Activated CD4-positive, alpha-beta T cell treated with anti-CD3 and anti-CD28 coated beads for 36 hours (primary cell): Measurements from ENCODE around the gene GRIN2A. TPM values are rescaled to one million over a fixed set of nuclear protein-coding genes. Genes with fewer than 3 reads are reported as not detected.
"Not testable (repeated sequence)": the region's sequence is repeated elsewhere in the genome, so short reads cannot be mapped to it uniquely, and the experiment has no call there.

Experiments
- ATAC-seq: fragments of 200-7000 bp; cut with Tn5 transposase; one replicate; pipeline ENCODE4 v1.10.0; 2021; ENCODE audit warnings: mild to moderate bottlenecking, moderate library complexity
- CTCF ChIA-PET: fragments of 350-600 bp; sonication (Branson Sonifier 250); formaldehyde crosslinking; loops from one replicate; lab custom pipeline; 2021; ENCODE audit warnings: antibody characterized with exemption; lab: Charles Lee
- POLR2A ChIA-PET: fragments of 350-600 bp; sonication (Branson Sonifier 250); formaldehyde crosslinking; loops from one replicate; lab custom pipeline; 2021; ENCODE audit warnings: antibody characterized with exemption, inconsistent platforms; lab: Charles Lee
- DNase-seq: peaks from one replicate; pipeline ENCODE4 v3.0.0-alpha.2; 2020
- H3K27ac Mint-ChIP-seq: one replicate; pipeline ENCODE4 v1.8.0; 2021; ENCODE audit warnings: mixed read lengths
- H3K27me3 Mint-ChIP-seq: one replicate; pipeline ENCODE4 v1.8.0; 2021; ENCODE audit warnings: mixed read lengths
- H3K36me3 Mint-ChIP-seq: one replicate; pipeline ENCODE4 v1.8.0; 2021; ENCODE audit warnings: low read depth, mixed read lengths
- H3K4me1 Mint-ChIP-seq: one replicate; pipeline ENCODE4 v1.8.0; 2021; ENCODE audit warnings: mixed read lengths
- H3K4me3 Mint-ChIP-seq: one replicate; pipeline ENCODE4 v1.8.0; 2021; ENCODE audit warnings: mild to moderate bottlenecking, moderate library complexity, mixed read lengths
- H3K9me3 Mint-ChIP-seq: one replicate; pipeline ENCODE4 v1.8.0; 2021; ENCODE audit warnings: low read depth, mixed read lengths
- intact Hi-C, 2 experiments: fragments of 100-400 bp; cut with DNase I in 1 of 2; cut with micrococcal nuclease in 1 of 2; formaldehyde crosslinking; loops; one replicate each; pipeline versions ENCODE4 v1.14.2 to v1.15.1; 2022 to 2024; cut with DNase I, micrococcal nuclease
- total RNA-seq, 2 experiments: library from RNA; stranded (reverse); gene quantifications; one replicate each; pipeline ENCODE4 v1.2.3, GENCODE V29; 2021

Gene GRIN2A
- total RNA-seq, 2 experiments from 2014 or later = not detected

DNA sequence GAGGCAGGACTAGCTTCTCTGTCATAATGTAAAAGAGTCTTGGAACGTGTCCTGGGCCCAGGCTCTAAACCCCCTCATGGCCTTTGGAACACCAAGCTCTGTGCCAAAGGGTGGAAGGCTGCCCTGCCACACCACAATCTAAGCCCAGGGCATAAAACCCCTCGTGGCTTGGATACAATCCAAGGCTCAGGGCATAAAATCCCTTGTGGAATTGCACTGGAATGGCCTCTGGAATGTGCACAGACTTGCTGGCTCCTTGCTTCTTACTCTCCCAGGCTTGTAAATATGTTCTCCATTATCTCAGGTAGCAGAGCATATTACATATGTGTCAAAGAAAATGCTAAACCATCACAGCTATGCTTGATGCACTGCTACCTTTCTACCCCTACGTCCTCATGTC lies 306.2 kb downstream of the GRIN2A start:
- ATAC-seq, H3K27ac Mint-ChIP-seq, POLR2A ChIA-PET, H3K4me3 Mint-ChIP-seq, H3K4me1 Mint-ChIP-seq, intact Hi-C loops, DNase-seq, H3K36me3 Mint-ChIP-seq, H3K9me3 Mint-ChIP-seq, H3K27me3 Mint-ChIP-seq: not testable (repeated sequence)
- CTCF ChIA-PET = interaction anchor here (0.6 kb wide), 1 partner anchor 312 kb away, joined by 3 read pairs; no protein-coding TSS in a partner anchor

GRCh38 chr16:9874219-9874618 lies 308.0 kb downstream of the GRIN2A start:
- no peak for ATAC-seq
- H3K27ac Mint-ChIP-seq = no peak overlapping the region

DNA sequence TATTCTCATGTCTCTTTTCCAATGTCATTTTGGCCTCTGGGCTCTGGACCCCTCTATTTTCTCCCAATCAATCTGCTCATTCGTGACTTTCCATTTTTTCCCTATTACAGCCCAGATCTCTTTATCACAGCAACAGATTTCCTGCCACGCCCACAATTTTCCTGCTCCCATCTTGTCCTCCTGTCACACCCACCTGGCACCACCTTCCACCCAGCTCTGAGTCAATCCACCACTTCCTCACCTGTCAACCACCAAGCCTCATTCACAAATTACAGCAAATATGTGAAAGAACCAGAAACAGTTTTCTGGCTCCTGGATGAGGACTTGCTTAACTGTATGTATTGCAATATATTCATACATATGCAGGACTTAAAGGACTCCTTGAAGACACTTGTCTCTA lies 311.3 kb downstream of the GRIN2A start:
- intact Hi-C loops = no loop called here
- Mint-ChIP-seq H3K27ac (no peak overlapping the region), H3K27me3 (peaks cover 3% of the 10 kb centered on the region), H3K36me3 (no peaks in the 10 kb centered on the region), H3K9me3 (no peaks in the 10 kb centered on the region), H3K4me3 (no peak overlapping the region), H3K4me1 (no peaks in the 10 kb centered on the region)
- POLR2A ChIA-PET = no interaction called here
- DNase-seq = no peak
- CTCF ChIA-PET = interaction anchor here (0.7 kb wide), 1 partner anchor 101 kb away, joined by 3 read pairs; no protein-coding TSS in a partner anchor
- no peak for ATAC-seq

More at GRCh38 chr16:9874219-9874618, 308.0 kb downstream of the GRIN2A start:
- no peak overlapping the region for H3K4me3 Mint-ChIP-seq
- CTCF ChIA-PET = interaction anchor here (0.7 kb wide), 1 partner anchor 1326 kb away, joined by 3 read pairs; no protein-coding TSS in a partner anchor
- no peaks in the 10 kb centered on the region for H3K36me3 Mint-ChIP-seq
- H3K4me1 Mint-ChIP-seq = no peaks in the 10 kb centered on the region
- no peak for DNase-seq
- H3K27me3 Mint-ChIP-seq = peaks cover 3% of the 10 kb centered on the region
- POLR2A ChIA-PET = interaction anchor here (0.6 kb wide), 1 partner anchor 118 kb away, joined by 3 read pairs; no protein-coding TSS in a partner anchor
- H3K9me3 Mint-ChIP-seq = no peaks in the 10 kb centered on the region
- intact Hi-C loops = no loop called here

DNA sequence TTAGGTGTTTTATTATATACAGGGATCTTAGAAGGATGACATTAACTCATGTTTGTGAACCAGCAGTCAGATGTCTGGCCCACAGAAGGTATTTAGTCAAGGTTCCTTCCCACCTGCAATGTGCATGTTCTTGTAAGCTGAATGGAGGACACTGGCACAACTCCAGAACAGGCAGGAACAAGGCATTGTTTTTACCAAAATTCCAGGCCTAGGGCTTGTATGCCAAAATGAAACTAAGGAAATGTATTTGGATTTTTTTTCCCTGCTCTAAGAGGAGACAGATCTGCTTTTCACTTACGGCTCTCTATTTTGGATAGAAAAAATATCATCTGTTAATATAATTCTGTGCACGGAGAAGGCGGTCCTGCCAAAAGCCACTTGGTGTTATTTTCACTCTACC lies 312.5 kb downstream of the GRIN2A start:
- POLR2A ChIA-PET = interaction anchor here (0.6 kb wide), 1 partner anchor 149 kb away, joined by 3 read pairs; no protein-coding TSS in a partner anchor
- Mint-ChIP-seq H3K36me3 (no peaks in the 10 kb centered on the region), H3K4me3 (no peak overlapping the region), H3K9me3 (no peaks in the 10 kb centered on the region), H3K27ac (no peak overlapping the region), H3K27me3 (peaks cover 3% of the 10 kb centered on the region), H3K4me1 (no peaks in the 10 kb centered on the region)
- CTCF ChIA-PET = no interaction called here
- ATAC-seq (no peak), DNase-seq (no peak)
- intact Hi-C loops = no loop called here

DNA sequence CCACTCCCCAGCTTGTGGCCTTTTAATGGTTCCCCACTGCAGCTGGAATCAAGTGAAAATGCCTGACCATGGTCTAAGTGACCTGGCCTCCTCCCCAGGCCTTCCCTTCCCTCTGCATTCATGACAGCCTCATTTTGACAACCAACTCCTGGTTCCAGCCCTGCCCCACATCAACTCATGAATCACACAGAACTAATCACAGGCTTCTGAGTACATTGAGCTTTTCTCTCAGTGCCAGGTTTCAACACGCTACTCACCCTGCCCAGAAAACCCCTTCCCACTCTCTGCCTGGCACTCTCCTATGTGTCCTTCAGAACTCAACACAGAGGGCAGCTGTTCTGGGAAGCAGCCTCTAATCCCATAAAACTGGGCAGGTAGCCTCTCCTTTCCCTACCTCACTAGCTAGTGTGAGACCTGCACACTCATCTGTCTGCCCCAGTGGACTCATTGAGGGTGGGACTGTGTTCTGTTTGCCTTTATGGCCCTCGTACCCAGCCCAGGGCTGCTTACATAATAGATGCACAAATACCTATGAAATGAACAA lies 313.6 kb downstream of the GRIN2A start:
- H3K36me3 Mint-ChIP-seq = no peaks in the 10 kb centered on the region
- DNase-seq (no peak), ATAC-seq (no peak)
- ChIA-PET POLR2A (no interaction called here), CTCF (no interaction called here)
- H3K27ac Mint-ChIP-seq = no peak overlapping the region
- H3K27me3 Mint-ChIP-seq = peaks cover 3% of the 10 kb centered on the region
- H3K9me3 Mint-ChIP-seq = no peaks in the 10 kb centered on the region
- H3K4me3 Mint-ChIP-seq = no peak overlapping the region
- H3K4me1 Mint-ChIP-seq = no peaks in the 10 kb centered on the region
- intact Hi-C loops = no loop called here

GRCh38 chr16:9867176-9867575 lies 315.1 kb downstream of the GRIN2A start:
- DNase-seq = no peak
- ATAC-seq = no peak
- intact Hi-C loops = no loop called here
- H3K36me3 Mint-ChIP-seq = no peaks in the 10 kb centered on the region
- peaks cover 3% of the 10 kb centered on the region for H3K27me3 Mint-ChIP-seq
- POLR2A ChIA-PET = no interaction called here
- H3K27ac Mint-ChIP-seq = no peak overlapping the region
- CTCF ChIA-PET = no interaction called here
- no peaks in the 10 kb centered on the region for H3K4me1 Mint-ChIP-seq
- H3K4me3 Mint-ChIP-seq = no peak overlapping the region
- H3K9me3 Mint-ChIP-seq = no peaks in the 10 kb centered on the region

GRCh38 chr16:9864461-9864860 lies 317.8 kb downstream of the GRIN2A start:
- no peak for ATAC-seq
- intact Hi-C loops = no loop called here
- Mint-ChIP-seq H3K27me3 (no peaks in the 10 kb centered on the region), H3K9me3 (no peaks in the 10 kb centered on the region), H3K36me3 (no peaks in the 10 kb centered on the region), H3K4me1 (no peaks in the 10 kb centered on the region), H3K4me3 (no peak overlapping the region), H3K27ac (no peak overlapping the region)
- no peak for DNase-seq
- POLR2A ChIA-PET = no interaction called here
- CTCF ChIA-PET = interaction anchor here (0.6 kb wide), 1 partner anchor 872 kb away, joined by 3 read pairs; no protein-coding TSS in a partner anchor

GRCh38 chr16:9862327-9862726 lies 319.9 kb downstream of the GRIN2A start:
- H3K4me3 Mint-ChIP-seq = no peak overlapping the region
- intact Hi-C loops = no loop called here
- CTCF ChIA-PET = no interaction called here
- POLR2A ChIA-PET = no interaction called here
- H3K4me1 Mint-ChIP-seq = no peaks in the 10 kb centered on the region
- no peaks in the 10 kb centered on the region for H3K27me3 Mint-ChIP-seq
- DNase-seq (no peak), ATAC-seq (no peak)
- no peak overlapping the region for H3K27ac Mint-ChIP-seq
- H3K9me3 Mint-ChIP-seq = peaks cover 2% of the 10 kb centered on the region
- H3K36me3 Mint-ChIP-seq = no peaks in the 10 kb centered on the region

DNA sequence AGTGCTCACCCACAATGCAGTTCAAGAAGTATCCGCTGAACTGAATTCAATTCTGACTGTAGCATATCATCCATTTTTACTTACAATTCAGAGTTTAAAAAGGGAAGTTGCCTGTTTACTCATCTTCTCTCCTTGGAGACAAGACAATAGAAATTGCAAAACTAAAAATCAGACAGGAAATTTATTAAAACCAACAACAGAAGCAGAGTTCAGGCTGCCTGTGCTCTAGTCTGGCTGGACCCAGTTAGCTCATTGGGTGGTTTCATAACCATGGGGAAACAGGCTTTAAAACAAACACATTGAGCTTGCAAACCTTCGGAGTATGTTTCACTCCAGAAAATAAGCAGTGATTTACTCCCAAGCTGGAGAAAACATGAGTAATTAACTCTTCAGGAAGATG lies 321.4 kb downstream of the GRIN2A start:
- intact Hi-C loops = no loop called here
- H3K27ac Mint-ChIP-seq = no peak overlapping the region
- no peak overlapping the region for H3K4me3 Mint-ChIP-seq
- POLR2A ChIA-PET = interaction anchor here (0.6 kb wide), 1 partner anchor 11 kb away, joined by 4 read pairs; no protein-coding TSS in a partner anchor
- H3K9me3 Mint-ChIP-seq = peaks cover 2% of the 10 kb centered on the region
- no peak for ATAC-seq
- H3K36me3 Mint-ChIP-seq = no peaks in the 10 kb centered on the region
- H3K4me1 Mint-ChIP-seq = no peaks in the 10 kb centered on the region
- no peak for DNase-seq
- H3K27me3 Mint-ChIP-seq = no peaks in the 10 kb centered on the region
- CTCF ChIA-PET = no interaction called here

DNA sequence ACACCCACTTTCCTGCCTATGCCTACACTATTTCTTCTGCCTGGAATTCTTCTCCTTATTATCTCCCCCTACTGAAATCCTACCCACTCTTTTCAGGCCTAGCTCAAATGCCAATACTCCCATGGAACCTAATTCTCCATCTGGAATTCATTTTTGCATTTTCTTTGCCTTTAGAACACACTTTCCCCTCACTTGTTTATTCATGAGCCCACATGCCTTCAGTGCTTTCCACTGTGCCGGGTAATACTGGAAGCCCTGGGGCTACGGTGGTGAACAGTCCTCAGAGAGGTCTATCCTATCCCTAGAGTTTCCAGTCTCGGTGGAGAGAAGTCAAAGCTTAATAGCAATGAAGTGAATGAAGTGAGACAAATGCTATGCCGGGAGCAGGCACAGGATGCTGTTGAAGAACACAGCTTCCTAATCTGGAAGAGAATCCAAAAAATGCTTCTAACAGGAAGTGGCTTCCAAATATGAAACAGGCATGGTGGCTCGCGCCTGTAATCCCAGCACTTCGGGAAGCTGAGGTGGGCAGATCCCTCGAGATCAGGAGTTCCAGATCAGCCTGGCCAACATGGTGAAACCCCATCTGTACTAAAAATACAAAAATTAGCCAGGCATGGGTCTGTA lies 322.4 kb downstream of the GRIN2A start:
- no peak for ATAC-seq
- Mint-ChIP-seq H3K9me3 (peaks cover 2% of the 10 kb centered on the region), H3K27ac (no peak overlapping the region), H3K4me1 (no peaks in the 10 kb centered on the region), H3K27me3 (no peaks in the 10 kb centered on the region), H3K4me3 (no peak overlapping the region), H3K36me3 (no peaks in the 10 kb centered on the region)
- intact Hi-C loops = no loop called here
- CTCF ChIA-PET = no interaction called here
- POLR2A ChIA-PET = no interaction called here
- no peak for DNase-seq

- no peaks in the 10 kb centered on the region for H3K4me1 Mint-ChIP-seq
- CTCF ChIA-PET = no interaction called here
Measured at GRCh38 chr16:9854675-9855074, 327.6 kb downstream of the GRIN2A start.

DNA sequence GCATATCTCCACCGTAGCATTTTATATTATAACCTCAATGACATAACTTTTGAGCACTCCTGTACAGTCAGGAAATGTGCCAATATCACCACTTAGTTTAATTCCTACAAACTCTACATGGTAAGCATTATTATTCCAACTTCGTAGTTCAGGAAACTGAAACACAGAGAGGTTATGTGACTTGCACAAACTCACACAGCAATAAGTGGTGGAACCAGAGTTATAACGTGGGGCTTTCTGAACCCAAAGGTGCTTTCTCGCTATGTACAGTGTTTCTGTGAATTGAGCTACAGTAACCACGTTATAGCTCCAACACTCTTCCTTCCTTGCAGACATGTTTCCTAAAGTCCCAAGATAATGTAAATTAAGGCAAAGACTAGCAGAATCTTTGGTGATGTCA lies 330.2 kb downstream of the GRIN2A start:
- POLR2A ChIA-PET = no interaction called here
- Mint-ChIP-seq H3K27ac (no peak overlapping the region), H3K36me3 (no peaks in the 10 kb centered on the region), H3K4me3 (no peak overlapping the region), H3K9me3 (no peaks in the 10 kb centered on the region), H3K27me3 (peaks cover 3% of the 10 kb centered on the region), H3K4me1 (no peaks in the 10 kb centered on the region)
- intact Hi-C loops = no loop called here
- CTCF ChIA-PET = no interaction called here
- no peak for DNase-seq
- no peak for ATAC-seq

More at GRCh38 chr16:9854675-9855074, 327.6 kb downstream of the GRIN2A start:
- Mint-ChIP-seq H3K36me3 (no peaks in the 10 kb centered on the region), H3K4me3 (no peak overlapping the region), H3K27ac (no peak overlapping the region), H3K9me3 (peaks cover 2% of the 10 kb centered on the region), H3K27me3 (peaks cover 3% of the 10 kb centered on the region)
- POLR2A ChIA-PET = no interaction called here
- ATAC-seq (no peak), DNase-seq (no peak)
- intact Hi-C loops = no loop called here
